Trophoblast cell (in vitro differentiated cells and primary cell): ENCODE measurements around the gene TSPAN9.

Source experiments
- DNase-seq, 2 donors: peaks; one replicate each; pipeline ENCODE4 v3.0.0-alpha.2; 2016
- H2AFZ ChIP-seq: 2 replicates; pipeline ENCODE4 v1.6.1; 2013; ENCODE audit warnings: low read length, moderate library complexity, mild to moderate bottlenecking; ENCODE audit not compliant: insufficient read depth, poor library complexity
- H2AK5ac ChIP-seq: 2 replicates; pipeline ENCODE4 v1.6.1; 2013; ENCODE audit warnings: mild to moderate bottlenecking, low read length
- H2BK120ac ChIP-seq: 2 replicates; pipeline ENCODE4 v1.6.1; 2013; ENCODE audit warnings: low read length, mild to moderate bottlenecking, moderate library complexity; ENCODE audit not compliant: insufficient read depth, poor library complexity
- H2BK12ac ChIP-seq: 2 replicates; pipeline ENCODE4 v1.6.1; 2013; ENCODE audit warnings: mild to moderate bottlenecking, low read length, moderate library complexity
- H2BK5ac ChIP-seq: 2 replicates; pipeline ENCODE4 v1.6.1; 2013; ENCODE audit warnings: low read length, low read depth, moderate library complexity, mild to moderate bottlenecking; ENCODE audit not compliant: poor library complexity
- H3K14ac ChIP-seq: 2 replicates; pipeline ENCODE4 v1.6.1; 2013; ENCODE audit warnings: mild to moderate bottlenecking, low read length
- H3K18ac ChIP-seq: 2 replicates; pipeline ENCODE4 v1.6.1; 2013; ENCODE audit warnings: mild to moderate bottlenecking, low read length
- H3K23ac ChIP-seq: 2 replicates; pipeline ENCODE4 v1.6.1; 2013; ENCODE audit warnings: low read length
- H3K27ac ChIP-seq: 2 replicates; pipeline ENCODE4 v1.5.1; 2013; ENCODE audit warnings: low read depth, mild to moderate bottlenecking, inconsistent platforms, low read length, moderate library complexity
- H3K27me3 ChIP-seq: 2 replicates; pipeline ENCODE4 v1.6.1; 2013; ENCODE audit warnings: inconsistent platforms, mild to moderate bottlenecking, low read length, moderate library complexity; ENCODE audit not compliant: insufficient read depth
- H3K36me3 ChIP-seq, 2 experiments: 1 replicate in 1 of 2; 2 replicates in 1 of 2; pipeline ENCODE4 v1.6.1; 2013; ENCODE audit warnings: low read length in 2 of 2, mild to moderate bottlenecking in 2 of 2, moderate library complexity in 1 of 2; ENCODE audit not compliant: insufficient read depth in 2 of 2, control insufficient read depth in 1 of 2
- H3K4ac ChIP-seq: 2 replicates; pipeline ENCODE4 v1.6.1; 2013; ENCODE audit warnings: low read depth, mild to moderate bottlenecking, low read length, moderate library complexity
- H3K4me1 ChIP-seq, 2 experiments: 1 replicate in 1 of 2; 2 replicates in 1 of 2; pipeline ENCODE4 v1.6.1; 2013; ENCODE audit warnings: low read length in 2 of 2, mild to moderate bottlenecking in 2 of 2, moderate library complexity in 1 of 2; ENCODE audit not compliant: insufficient read depth in 2 of 2, control insufficient read depth in 1 of 2
- H3K4me2 ChIP-seq: 2 replicates; pipeline ENCODE4 v1.6.1; 2013; ENCODE audit warnings: inconsistent platforms, mild to moderate bottlenecking, low read length, moderate library complexity
- H3K4me3 ChIP-seq: 2 replicates; pipeline ENCODE4 v1.5.1; 2013; ENCODE audit warnings: mild to moderate bottlenecking, low read depth, low read length, inconsistent platforms
- H3K79me1 ChIP-seq: one replicate; pipeline ENCODE4 v1.6.1; 2013; ENCODE audit warnings: low read length
- H3K79me2 ChIP-seq: 2 replicates; pipeline ENCODE4 v1.6.1; 2013; ENCODE audit warnings: low read length, mild to moderate bottlenecking; ENCODE audit not compliant: control insufficient read depth, insufficient read depth, poor library complexity
- H3K9ac ChIP-seq: 2 replicates; pipeline ENCODE4 v1.6.1; 2013; ENCODE audit warnings: mild to moderate bottlenecking, low read length
- H3K9me3 ChIP-seq: 2 replicates; pipeline ENCODE4 v1.6.1; 2013; ENCODE audit warnings: low read depth, mild to moderate bottlenecking, control low read depth, inconsistent platforms, low read length; ENCODE audit not compliant: insufficient read depth
- H4K12ac ChIP-seq: 2 replicates; pipeline ENCODE4 v1.6.1; 2013; ENCODE audit warnings: low read depth, mild to moderate bottlenecking, low read length, moderate library complexity
- H4K8ac ChIP-seq: 2 replicates; pipeline ENCODE4 v1.6.1; 2013; ENCODE audit warnings: low read depth, mild to moderate bottlenecking, low read length, moderate library complexity
- H4K91ac ChIP-seq: one replicate; pipeline ENCODE4 v1.6.1; 2013; ENCODE audit warnings: low read depth, mild to moderate bottlenecking, low read length, moderate library complexity
- WGBS: extraction: QIAGEN DNeasy Blood & Tissue Kit; methylation state at CpG from one replicate; pipeline ENCODE4 v1.1.7; 2013; ENCODE audit warnings: missing lambda C conversion rate; ENCODE audit not compliant: insufficient read length, insufficient coverage; ENCODE audit errors: extremely low coverage; 5-methylcytosine and 5-hydroxymethylcytosine counted together

TSPAN9 gene

GRCh38 chr12:3289702-3290101 is 212.5 kb downstream of the TSPAN9 start:
- no peak overlapping the region for H3K4me2 ChIP-seq
- DNase-seq: no peak
- H2BK12ac ChIP-seq: no peak overlapping the region
- no peaks in the 10 kb centered on the region for H3K9me3 ChIP-seq
- H3K79me1 ChIP-seq: no peaks in the 10 kb centered on the region
- H2AK5ac ChIP-seq: no peak overlapping the region
- no peak overlapping the region for H3K23ac ChIP-seq
- no peak overlapping the region for H4K12ac ChIP-seq
- H4K91ac ChIP-seq: no peak overlapping the region
- H3K14ac ChIP-seq: no peak overlapping the region
- no peaks in the 10 kb centered on the region for H3K4me1 ChIP-seq
- no peak overlapping the region for H3K9ac ChIP-seq
- H3K4ac ChIP-seq: no peak overlapping the region
- no peak overlapping the region for H4K8ac ChIP-seq
- no peak overlapping the region for H3K27ac ChIP-seq
- no CpG with 5 or more reads among the region's 9 CpGs for WGBS
- H2BK5ac ChIP-seq: no peak overlapping the region
- H3K79me2 ChIP-seq: no peaks in the 10 kb centered on the region
- no peak overlapping the region for H2BK120ac ChIP-seq
- no peak overlapping the region for H3K4me3 ChIP-seq
- H3K18ac ChIP-seq: no peak overlapping the region
- peaks cover 0 to 2% of the 10 kb centered on the region in 2 experiments for H3K36me3 ChIP-seq
- H3K27me3 ChIP-seq: no peaks in the 10 kb centered on the region
- no peak overlapping the region for H2AFZ ChIP-seq

DNA sequence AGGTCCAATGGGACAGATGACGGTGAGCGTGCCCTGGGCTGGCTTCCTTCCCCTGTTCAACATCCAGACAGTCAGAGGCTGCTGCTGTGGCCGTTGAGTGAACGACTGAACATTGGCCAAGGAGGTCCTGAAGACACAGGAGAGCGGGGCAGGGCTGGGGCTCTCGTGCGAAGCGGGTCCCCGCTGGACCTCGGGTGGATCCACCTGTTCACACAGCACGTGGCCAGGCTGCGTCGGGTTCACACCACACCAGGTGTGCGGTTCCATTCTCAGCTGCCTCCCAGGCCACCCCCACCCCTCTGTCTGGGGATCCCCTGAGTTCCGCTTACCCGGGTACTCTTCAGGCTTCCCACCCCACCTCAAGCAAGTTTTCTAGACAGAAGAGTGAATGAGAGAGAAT is 214.8 kb downstream of the TSPAN9 start:
- no peaks in the 10 kb centered on the region for H3K9me3 ChIP-seq
- no peak overlapping the region for H3K9ac ChIP-seq
- H3K36me3 ChIP-seq: peaks cover 0 to 2% of the 10 kb centered on the region in 2 experiments
- no peak overlapping the region for H3K4ac ChIP-seq
- H3K27me3 ChIP-seq: no peaks in the 10 kb centered on the region
- no peak overlapping the region for H2AFZ ChIP-seq
- no peak overlapping the region for H3K4me3 ChIP-seq
- H3K18ac ChIP-seq: no peak overlapping the region
- no peaks in the 10 kb centered on the region for H3K79me1 ChIP-seq
- H2AK5ac ChIP-seq: no peak overlapping the region
- no peak overlapping the region for H2BK12ac ChIP-seq
- H3K27ac ChIP-seq: no peak overlapping the region
- no peak overlapping the region for H4K8ac ChIP-seq
- no CpG with 5 or more reads among the region's 16 CpGs for WGBS
- no peak overlapping the region for H3K4me2 ChIP-seq
- H3K4me1 ChIP-seq: no peaks in the 10 kb centered on the region
- no peak overlapping the region for H2BK5ac ChIP-seq
- no peak overlapping the region for H3K14ac ChIP-seq
- no peak overlapping the region for H3K23ac ChIP-seq
- H3K79me2 ChIP-seq: no peaks in the 10 kb centered on the region
- no peak overlapping the region for H4K12ac ChIP-seq
- H2BK120ac ChIP-seq: no peak overlapping the region
- no peak for DNase-seq
- no peak overlapping the region for H4K91ac ChIP-seq

GRCh38 chr12:3292677-3293412 is 215.7 kb downstream of the TSPAN9 start:
- WGBS: no CpG with 5 or more reads among the region's 12 CpGs
- no peak overlapping the region for H2AK5ac ChIP-seq
- H3K27me3 ChIP-seq: no peaks in the 10 kb centered on the region
- H2BK120ac ChIP-seq: no peak overlapping the region
- no peak overlapping the region for H2AFZ ChIP-seq
- H4K8ac ChIP-seq: no peak overlapping the region
- no peaks in the 10 kb centered on the region for H3K79me2 ChIP-seq
- no peak overlapping the region for H3K14ac ChIP-seq
- no peak overlapping the region for H3K27ac ChIP-seq
- H4K91ac ChIP-seq: no peak overlapping the region
- H3K18ac ChIP-seq: no peak overlapping the region
- no peak overlapping the region for H3K4ac ChIP-seq
- H3K9me3 ChIP-seq: no peaks in the 10 kb centered on the region
- no peaks in the 10 kb centered on the region for H3K79me1 ChIP-seq
- H3K36me3 ChIP-seq: no peaks in the 10 kb centered on the region
- H4K12ac ChIP-seq: no peak overlapping the region
- no peak overlapping the region for H2BK5ac ChIP-seq
- no peak for DNase-seq
- no peak overlapping the region for H2BK12ac ChIP-seq
- H3K23ac ChIP-seq: no peak overlapping the region
- H3K4me3 ChIP-seq: no peak overlapping the region
- no peak overlapping the region for H3K9ac ChIP-seq
- no peak overlapping the region for H3K4me2 ChIP-seq
- H3K4me1 ChIP-seq: no peaks in the 10 kb centered on the region

DNA sequence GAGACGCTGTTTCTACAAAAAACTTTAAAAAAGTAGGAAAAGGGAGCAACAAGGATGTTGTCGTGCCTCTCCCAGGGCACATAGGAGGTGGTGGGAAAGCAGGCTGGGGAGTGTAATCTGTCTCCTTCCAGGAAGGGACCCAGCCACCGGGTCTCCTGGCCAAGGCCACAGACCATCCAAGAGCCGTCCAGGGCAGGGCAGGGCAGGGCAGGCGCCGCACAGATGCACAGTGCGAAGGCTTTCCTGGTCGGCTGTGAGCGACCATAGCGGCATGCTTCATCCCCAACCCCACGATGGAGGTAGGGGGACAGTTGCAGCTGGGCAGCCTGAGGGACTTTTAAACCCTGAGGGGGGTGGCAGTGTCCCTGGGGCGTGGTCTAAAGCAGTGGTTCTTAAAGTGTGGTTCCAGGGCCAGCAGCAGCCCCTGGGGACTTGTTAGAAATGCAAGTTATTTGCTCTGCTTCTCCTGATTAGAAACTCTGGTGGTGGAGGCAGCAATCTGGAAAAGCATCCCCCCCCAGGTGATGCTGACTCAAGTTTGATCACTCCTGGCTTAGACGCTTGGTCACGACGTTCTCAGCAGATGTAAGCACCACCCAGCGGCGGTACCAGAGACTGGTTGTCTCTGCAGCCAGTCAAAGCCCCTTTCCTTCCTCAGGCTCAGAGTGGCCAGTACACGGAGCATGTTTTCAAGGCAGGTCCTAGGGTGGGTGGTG is 216.4 kb downstream of the TSPAN9 start:
- Histone ChIP-seq H4K12ac (no peak overlapping the region), H3K4ac (no peak overlapping the region), H3K23ac (no peak overlapping the region), H2AFZ (no peak overlapping the region), H3K18ac (no peak overlapping the region), H3K14ac (no peak overlapping the region), H3K4me2 (no peak overlapping the region), H2AK5ac (no peak overlapping the region), H3K9ac (no peak overlapping the region), H3K79me1 (no peaks in the 10 kb centered on the region), H3K36me3 (no peaks in the 10 kb centered on the region), H3K4me3 (no peak overlapping the region), H3K4me1 (no peaks in the 10 kb centered on the region), H4K8ac (no peak overlapping the region), H4K91ac (no peak overlapping the region), H3K79me2 (no peaks in the 10 kb centered on the region), H3K27me3 (no peaks in the 10 kb centered on the region), H2BK12ac (no peak overlapping the region), H2BK120ac (no peak overlapping the region), H3K9me3 (no peaks in the 10 kb centered on the region), H3K27ac (no peak overlapping the region), H2BK5ac (no peak overlapping the region)
- no CpG with 5 or more reads among the region's 18 CpGs for WGBS
- DNase-seq: peak; percentile 28 to 36
